Left ventricle myocardium inferior (tissue), 1 donor: ENCODE measurements around the gene TMA16. TPM values are rescaled to one million over a fixed set of nuclear protein-coding genes. Genes with fewer than 3 reads are reported as not detected.

Experiments
- DNase-seq: peaks from one replicate; pipeline ENCODE4 v3.0.0-alpha.2; 2020
- H3K27ac ChIP-seq: fragments of 200-600 bp; replicated peaks from 2 replicates; pipeline ENCODE4 v1.8.0; 2021
- H3K27me3 ChIP-seq: fragments of 200-600 bp; 2 replicates; pipeline ENCODE4 v1.8.0; 2021; ENCODE audit warnings: low read depth
- H3K36me3 ChIP-seq: fragments of 200-600 bp; 2 replicates; pipeline ENCODE4 v1.8.0; 2021
- H3K4me1 ChIP-seq: fragments of 200-600 bp; 2 replicates; pipeline ENCODE4 v1.8.0; 2021
- H3K4me3 ChIP-seq: fragments of 200-600 bp; 2 replicates; pipeline ENCODE4 v1.8.0; 2021; ENCODE audit warnings: mild to moderate bottlenecking, moderate library complexity
- H3K9me3 ChIP-seq: fragments of 200-600 bp; replicated peaks from 2 replicates; pipeline ENCODE4 v1.8.0; 2021
- intact Hi-C: fragments of 100-400 bp; cut with micrococcal nuclease; formaldehyde crosslinking; loops from one replicate; pipeline ENCODE4 v1.11.0; 2022
- total RNA-seq: library from RNA; stranded (reverse); fragmentation: NEBNext Ultra II Directional; extraction: Animal tissue kit (Norgen Biotek cat#: 25700); gene quantifications from one replicate; pipeline ENCODE4 v1.2.1, GENCODE V29; 2021
- TF ChIP-seq, protein P1 (sequence below): fragments of 200-600 bp; IDR thresholded peaks from 2 replicates; pipeline ENCODE4 v1.8.0; 2021; ENCODE audit warnings: antibody characterized with exemption, mild to moderate bottlenecking, borderline replicate concordance
- donor health status: DM: no; HTN: yes; CAD: no; lungs with severe emphysema.

Gene TMA16
- total RNA-seq, 1 donor from 2014 or later: 7.1 TPM

DNA sequence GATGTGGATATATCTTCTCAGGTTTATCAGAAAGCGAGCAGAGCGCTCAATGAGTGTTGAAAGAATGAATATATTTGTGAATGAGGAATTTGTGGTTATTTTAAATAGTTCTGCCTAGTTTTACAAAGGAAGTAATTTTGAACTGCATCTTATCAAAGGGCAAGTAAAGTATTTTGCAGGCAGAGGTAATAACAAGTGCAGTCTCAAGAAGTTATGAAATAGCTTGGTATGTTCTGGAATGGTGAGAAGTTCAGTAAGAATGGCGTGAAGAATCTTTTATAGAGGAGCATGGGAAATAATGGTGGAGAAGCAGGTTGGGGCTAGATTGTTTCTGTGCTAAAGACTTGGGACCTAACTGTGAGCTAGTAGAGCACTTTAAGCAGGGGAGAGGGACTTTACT lies 10.9 kb downstream of the TMA16 start:
- peaks cover 11% of the 10 kb centered on the region for H3K36me3 ChIP-seq

GRCh38 chr4:163515198-163515597 lies 20.7 kb downstream of the TMA16 start:
- peaks cover 57% of the 10 kb centered on the region for H3K36me3 ChIP-seq
- no peak for DNase-seq
- TF ChIP-seq, protein P1, sequence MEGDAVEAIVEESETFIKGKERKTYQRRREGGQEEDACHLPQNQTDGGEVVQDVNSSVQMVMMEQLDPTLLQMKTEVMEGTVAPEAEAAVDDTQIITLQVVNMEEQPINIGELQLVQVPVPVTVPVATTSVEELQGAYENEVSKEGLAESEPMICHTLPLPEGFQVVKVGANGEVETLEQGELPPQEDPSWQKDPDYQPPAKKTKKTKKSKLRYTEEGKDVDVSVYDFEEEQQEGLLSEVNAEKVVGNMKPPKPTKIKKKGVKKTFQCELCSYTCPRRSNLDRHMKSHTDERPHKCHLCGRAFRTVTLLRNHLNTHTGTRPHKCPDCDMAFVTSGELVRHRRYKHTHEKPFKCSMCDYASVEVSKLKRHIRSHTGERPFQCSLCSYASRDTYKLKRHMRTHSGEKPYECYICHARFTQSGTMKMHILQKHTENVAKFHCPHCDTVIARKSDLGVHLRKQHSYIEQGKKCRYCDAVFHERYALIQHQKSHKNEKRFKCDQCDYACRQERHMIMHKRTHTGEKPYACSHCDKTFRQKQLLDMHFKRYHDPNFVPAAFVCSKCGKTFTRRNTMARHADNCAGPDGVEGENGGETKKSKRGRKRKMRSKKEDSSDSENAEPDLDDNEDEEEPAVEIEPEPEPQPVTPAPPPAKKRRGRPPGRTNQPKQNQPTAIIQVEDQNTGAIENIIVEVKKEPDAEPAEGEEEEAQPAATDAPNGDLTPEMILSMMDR: no peak
- no peak overlapping the region for H3K27ac ChIP-seq
- H3K4me1 ChIP-seq: no peaks in the 10 kb centered on the region
- H3K4me3 ChIP-seq: no peak overlapping the region
- intact Hi-C loops: no loop called here
- no peaks in the 10 kb centered on the region for H3K27me3 ChIP-seq
- no peaks in the 10 kb centered on the region for H3K9me3 ChIP-seq

More for the DNA sequence above, 10.9 kb downstream of the TMA16 start:
- no peaks in the 10 kb centered on the region for H3K4me1 ChIP-seq
- H3K4me3 ChIP-seq: no peak overlapping the region
- no peak overlapping the region for H3K27ac ChIP-seq
- no peaks in the 10 kb centered on the region for H3K27me3 ChIP-seq
- H3K9me3 ChIP-seq: no peaks in the 10 kb centered on the region
- intact Hi-C loops: no loop called here
- DNase-seq: no peak
- TF ChIP-seq, protein P1: no peak

DNA sequence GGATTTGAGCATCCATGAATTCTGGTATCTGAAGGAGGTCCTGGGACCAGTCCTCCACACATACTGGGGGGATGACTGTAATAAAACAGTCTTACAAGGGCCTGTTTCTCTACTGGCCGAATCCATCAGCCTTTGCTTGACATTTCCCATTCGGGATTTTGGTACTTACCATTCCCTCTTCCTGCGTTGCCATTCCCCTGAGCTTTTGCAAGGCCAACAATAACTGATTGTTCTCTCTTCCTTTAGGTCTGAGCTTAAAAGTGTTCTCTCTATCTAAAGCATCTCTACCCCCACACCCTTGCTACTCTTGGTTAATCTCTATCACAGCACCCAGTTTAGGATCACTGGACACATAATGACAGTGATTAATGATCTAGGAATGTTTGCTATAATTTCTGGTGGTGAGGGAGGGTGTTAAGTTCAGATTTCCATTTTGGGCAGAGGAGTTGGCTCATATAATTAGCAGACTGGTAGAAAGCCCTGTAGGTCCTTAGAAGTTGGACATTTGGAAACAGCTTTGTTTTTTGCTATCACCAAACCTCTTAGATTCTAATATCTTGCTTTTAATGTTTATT lies 29.4 kb downstream of the TMA16 start:
- Histone ChIP-seq H3K4me3 (no peak overlapping the region), H3K9me3 (no peaks in the 10 kb centered on the region), H3K27me3 (no peaks in the 10 kb centered on the region), H3K4me1 (no peaks in the 10 kb centered on the region), H3K27ac (no peak overlapping the region), H3K36me3 (peaks cover 79% of the 10 kb centered on the region)
- intact Hi-C loops: no loop called here
- TF ChIP-seq, protein P1: no peak
- DNase-seq: no peak

DNA sequence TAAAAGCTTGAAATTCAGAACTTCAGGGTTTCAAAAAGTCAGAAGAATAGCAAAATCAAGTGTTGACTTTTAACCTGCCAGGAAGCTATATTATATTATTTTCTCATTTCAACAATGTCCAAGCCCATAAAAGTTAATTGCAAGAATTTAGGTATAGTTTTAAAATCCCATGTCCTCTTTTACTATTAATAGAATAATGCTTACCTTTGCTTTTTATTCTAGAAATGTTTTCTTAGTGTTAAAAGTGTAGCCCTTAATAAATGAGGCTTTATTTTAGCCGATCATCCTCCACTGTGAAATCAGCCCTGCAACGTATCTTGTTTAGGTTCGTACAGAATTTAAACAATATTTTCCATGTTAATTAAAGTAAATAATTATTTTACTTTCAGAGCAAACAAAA lies 31.5 kb downstream of the TMA16 start:
- intact Hi-C loops: no loop called here
- H3K4me3 ChIP-seq: no peak overlapping the region
- peaks cover 70% of the 10 kb centered on the region for H3K36me3 ChIP-seq
- H3K9me3 ChIP-seq: no peaks in the 10 kb centered on the region
- no peak overlapping the region for H3K27ac ChIP-seq
- no peak for DNase-seq
- H3K4me1 ChIP-seq: no peaks in the 10 kb centered on the region
- TF ChIP-seq, protein P1: no peak
- H3K27me3 ChIP-seq: no peaks in the 10 kb centered on the region

GRCh38 chr4:163527172-163527571 lies 32.7 kb downstream of the TMA16 start:
- H3K4me1 ChIP-seq: no peaks in the 10 kb centered on the region
- H3K9me3 ChIP-seq: no peaks in the 10 kb centered on the region
- intact Hi-C loops: no loop called here
- TF ChIP-seq, protein P1: no peak
- no peaks in the 10 kb centered on the region for H3K27me3 ChIP-seq
- no peak overlapping the region for H3K27ac ChIP-seq
- H3K4me3 ChIP-seq: no peak overlapping the region
- DNase-seq: no peak
- H3K36me3 ChIP-seq: peaks cover 66% of the 10 kb centered on the region
